Colon (tissue), 2 donors: ENCODE data around the gene FAM118A.
"Not testable (repeated sequence)": the region's sequence is repeated elsewhere in the genome, so short reads cannot be mapped to it uniquely, and the experiment has no call there.

ENCODE experiments used
- FAIRE-seq: peaks from 2 replicates; lab custom pipeline; 2012; peaks lifted over from hg19 to GRCh38; lab: Jason Lieb, UNC
- donor health status: control.
- donor health status: control.

Gene FAM118A

GRCh38 chr22:45310331-45310976 lies 720 bp downstream of the FAM118A start:
- FAIRE-seq = no peak

- no peak for FAIRE-seq
These were observed 1.3 kb downstream of the FAM118A start for GRCh38 chr22:45310977-45311531.

- no peak for FAIRE-seq
These were observed 2.7 kb downstream of the FAM118A start for GRCh38 chr22:45312415-45312814.

GRCh38 chr22:45312856-45313255 lies 3.1 kb downstream of the FAM118A start:
- FAIRE-seq = no peak

DNA sequence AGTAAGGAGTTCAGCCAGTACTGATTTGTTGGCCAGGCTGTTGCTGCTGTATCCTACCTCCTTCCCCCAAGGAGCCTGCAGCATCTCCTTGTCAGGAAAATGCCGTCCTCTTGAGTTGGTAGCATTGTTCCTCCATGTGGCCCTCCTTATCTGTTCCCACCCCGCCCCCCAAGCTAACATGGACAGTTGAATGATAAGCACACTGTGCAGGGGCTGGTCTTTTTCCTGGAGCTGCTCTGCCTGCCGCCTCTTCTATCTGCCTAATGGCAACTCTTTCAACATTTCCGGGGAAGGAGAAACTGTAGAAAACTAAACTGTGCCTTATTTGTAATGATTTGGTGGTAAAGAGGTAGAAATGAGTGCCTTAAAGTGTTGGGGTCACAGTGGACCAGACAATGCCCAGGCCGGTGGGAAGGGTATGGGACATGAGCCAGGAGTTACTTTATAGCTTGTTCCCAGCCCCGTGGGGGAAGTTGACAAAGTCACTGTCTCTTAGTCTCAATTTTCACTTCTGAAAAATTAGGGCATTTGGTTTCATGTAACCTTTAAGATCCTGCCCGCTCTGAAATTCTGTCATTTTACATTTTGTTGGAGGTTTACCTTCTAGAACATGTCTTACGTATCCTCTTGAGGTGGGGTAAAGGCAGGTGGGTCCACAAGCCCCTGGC lies 4.5 kb downstream of the FAM118A start:
- no peak for FAIRE-seq

DNA sequence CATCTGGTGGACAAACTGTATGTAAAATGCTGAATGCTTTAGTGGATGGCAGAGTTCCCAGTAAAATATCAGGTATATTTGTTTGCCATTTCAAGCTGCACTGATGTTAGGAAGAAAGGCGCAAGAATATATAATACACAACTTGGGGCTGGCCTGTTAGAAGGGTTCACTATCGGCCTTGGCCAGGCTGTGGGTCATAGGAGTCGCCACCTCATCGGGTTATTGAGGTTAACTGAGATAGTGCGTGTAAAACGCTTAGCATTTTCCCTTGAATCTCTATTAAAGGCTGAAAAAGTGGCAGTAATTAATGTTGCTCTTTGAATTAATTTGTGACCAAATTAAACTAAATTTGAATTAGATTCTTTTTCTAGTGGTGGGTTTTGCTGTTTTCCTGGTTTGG lies 5.1 kb downstream of the FAM118A start:
- no peak for FAIRE-seq

GRCh38 chr22:45316796-45317526 lies 7.2 kb downstream of the FAM118A start:
- no peak for FAIRE-seq

DNA sequence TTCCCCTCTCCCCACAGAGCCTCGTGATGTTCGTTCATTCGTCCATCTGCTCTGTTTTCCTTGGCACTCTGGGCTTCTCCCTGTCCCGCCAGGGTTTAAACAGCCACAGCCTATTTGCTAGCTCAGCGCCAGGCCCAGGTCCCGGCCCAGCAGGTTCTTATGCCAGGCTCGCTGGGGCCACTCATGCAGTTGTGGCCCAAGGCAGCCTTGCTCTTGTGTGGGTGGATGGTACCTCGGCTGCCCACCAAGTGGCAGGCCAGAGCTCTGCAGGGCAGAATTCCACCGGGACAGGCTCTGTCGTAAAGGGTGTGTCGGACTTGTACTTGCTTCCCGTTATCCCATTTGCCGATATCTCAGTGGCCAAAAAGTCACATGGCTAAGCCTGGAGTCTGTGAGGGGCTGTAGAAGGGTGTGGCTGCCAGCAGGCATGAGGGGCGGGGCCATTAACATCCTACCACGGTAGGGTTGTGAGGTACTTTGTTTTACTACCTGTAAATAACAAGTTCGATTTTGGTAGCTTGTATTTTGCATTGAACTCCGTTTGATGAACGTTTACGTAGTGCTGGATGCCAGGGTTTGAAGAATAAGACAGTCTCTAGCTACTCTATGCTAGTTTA lies 7.9 kb downstream of the FAM118A start:
- no peak for FAIRE-seq

- no peak for FAIRE-seq
These were observed 8.4 kb downstream of the FAM118A start for GRCh38 chr22:45318168-45318557.

DNA sequence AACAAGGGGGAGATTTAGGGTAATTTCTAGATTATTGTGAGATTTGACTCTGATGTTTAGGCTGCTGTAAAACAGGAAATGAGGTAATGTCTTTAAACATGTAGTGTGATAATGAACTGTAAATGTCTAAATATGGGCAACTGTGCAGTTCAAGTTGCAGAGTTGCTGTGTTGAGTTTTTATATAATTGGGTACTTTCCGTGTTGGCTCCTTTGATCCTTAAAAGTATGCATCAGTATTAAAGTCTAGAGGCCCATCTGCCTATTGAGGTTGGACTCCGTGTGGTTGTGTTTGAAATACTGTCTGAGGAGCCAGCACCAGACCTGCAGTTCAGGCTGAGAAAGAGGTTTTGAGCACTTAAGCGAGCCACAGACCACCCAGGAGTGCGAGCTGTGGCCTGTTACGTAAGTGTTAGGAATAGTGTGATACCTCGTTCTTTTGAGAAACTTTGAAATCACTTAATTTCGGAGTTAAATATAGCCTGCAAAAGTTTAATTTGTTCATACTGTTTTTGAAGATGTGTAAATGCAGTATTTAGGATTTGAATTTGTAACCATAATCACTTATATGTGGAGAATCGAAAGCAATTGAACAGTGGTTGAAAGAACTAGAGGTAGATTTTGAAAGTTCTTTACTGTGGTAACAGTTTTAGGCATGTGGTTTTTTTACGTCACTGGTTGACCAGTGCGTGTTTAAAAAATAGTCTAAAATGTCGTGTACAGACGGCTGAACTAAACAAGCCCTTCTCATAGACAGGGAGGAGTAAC lies 9.0 kb downstream of the FAM118A start:
- no peak for FAIRE-seq

GRCh38 chr22:45319324-45319685 lies 9.6 kb downstream of the FAM118A start:
- FAIRE-seq = no peak

- no peak for FAIRE-seq
These were observed 10.7 kb downstream of the FAM118A start for GRCh38 chr22:45320357-45320976.

DNA sequence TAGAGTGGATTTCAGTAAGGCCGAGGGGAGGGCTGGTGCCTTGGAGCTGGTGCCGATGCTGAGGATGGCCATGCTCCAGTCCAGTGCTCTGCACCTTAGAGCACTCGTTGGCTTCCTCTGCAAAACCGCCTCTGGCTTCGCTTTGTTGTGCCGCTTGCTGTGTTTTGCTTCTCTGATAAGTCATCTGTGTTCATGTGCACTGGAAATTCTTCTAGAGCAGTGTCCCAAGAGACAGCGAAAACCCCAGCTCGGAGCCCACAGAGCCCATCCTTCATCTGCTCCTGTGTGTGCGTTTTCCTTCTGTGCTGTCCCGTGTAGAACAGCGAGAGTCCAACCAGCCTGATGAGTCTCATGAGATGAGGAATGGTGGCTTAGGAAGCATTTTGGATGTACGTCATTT lies 12.1 kb downstream of the FAM118A start:
- FAIRE-seq = no peak

- FAIRE-seq = no peak
These were observed 13.3 kb downstream of the FAM118A start for GRCh38 chr22:45322873-45323525.

DNA sequence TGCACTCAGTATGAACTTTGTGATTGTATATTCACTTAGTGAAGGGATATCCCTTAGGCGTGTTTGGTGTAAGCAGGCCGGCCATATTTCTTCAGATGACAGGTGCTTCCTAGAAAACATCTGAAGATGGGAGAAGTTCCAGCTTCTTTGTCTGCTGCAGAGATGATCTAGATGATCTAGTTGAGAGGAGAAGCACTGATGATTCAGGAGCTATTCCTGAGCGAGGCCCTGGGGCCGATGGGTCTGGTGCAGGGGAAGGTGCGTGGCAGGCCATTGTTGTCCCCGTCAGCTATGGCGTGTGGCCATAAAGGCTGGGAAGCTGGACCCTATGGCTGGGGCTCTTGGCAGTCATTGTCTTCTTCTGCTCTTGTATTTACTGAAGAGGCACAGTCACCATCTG lies 14.0 kb downstream of the FAM118A start:
- no peak for FAIRE-seq

DNA sequence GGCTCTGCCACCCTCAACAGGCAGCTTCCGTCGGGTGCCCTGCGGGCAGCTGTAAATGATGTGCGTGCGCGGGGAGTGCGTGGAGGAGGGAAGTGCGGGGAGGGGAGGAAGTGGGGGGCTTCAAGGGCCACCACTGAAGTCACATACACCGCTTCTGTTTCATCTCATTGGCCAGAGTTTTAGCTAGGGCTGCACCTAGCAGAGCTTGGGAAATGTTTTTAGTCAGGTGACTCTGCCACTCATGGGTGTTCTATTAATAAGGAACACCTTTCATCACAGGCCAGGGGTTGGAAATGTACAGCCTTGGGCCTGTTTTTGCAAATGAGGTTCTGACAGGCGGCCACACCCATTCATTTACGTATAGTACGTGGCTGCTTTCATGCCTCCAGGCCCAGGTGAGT lies 14.6 kb downstream of the FAM118A start:
- no peak for FAIRE-seq

GRCh38 chr22:45328261-45328660 lies 18.5 kb downstream of the FAM118A start:
- not testable (repeated sequence) for FAIRE-seq

GRCh38 chr22:45328822-45329529 lies 19.2 kb downstream of the FAM118A start:
- FAIRE-seq = no peak

DNA sequence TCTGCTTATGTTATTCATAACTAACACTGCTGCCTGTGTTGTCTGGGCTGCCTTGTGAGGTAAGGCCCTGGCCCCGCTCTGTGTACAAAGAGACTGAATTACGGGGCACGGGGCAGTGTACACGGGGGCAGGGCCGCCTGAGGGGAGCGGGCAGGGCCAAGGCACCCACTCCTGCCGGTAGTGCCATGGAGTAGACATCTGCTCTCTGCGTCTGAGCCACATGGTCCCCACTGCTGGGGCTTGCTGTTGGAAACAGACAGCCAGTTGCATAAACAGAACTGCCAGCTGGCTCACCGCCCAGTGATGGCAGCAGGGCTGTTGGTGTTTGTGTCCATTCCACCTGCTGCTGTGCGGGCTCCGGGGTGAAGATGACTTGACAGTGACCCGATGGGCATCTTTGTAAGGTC lies 19.8 kb downstream of the FAM118A start:
- no peak for FAIRE-seq

DNA sequence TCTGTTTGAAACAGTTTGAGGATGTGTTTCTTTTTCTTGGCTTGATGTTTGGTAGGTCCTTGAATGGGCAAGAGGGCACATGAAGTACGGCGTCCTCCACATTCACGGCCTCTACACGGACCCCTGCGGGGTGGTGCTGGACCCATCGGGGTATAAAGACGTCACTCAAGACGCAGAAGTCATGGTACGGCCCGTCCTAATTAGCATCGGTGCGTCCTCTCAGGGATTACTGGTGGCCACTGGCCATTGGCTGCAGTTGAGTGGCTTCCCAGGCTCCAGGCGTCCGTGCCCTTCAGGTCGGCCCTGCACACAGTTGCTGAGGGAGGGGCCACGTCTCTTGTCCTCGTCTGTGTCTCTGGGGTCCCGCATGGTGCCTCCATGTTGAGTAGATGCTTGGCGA lies 20.8 kb downstream of the FAM118A start:
- no peak for FAIRE-seq
